GM13976 (cell line): ENCODE data around the gene AP2B1.
"Not testable (repeated sequence)": the region's sequence is repeated elsewhere in the genome, so short reads cannot be mapped to it uniquely, and the experiment has no call there.

Experiments
- DNase-seq: peaks from one replicate; pipeline ENCODE4 v3.0.0; 2012; ENCODE audit warnings: low spot score
- in situ Hi-C: fragments of 300-500 bp; cut with MboI; formaldehyde crosslinking; loops from one replicate; pipeline ENCODE4 v1.12.0; 2022; ENCODE audit warnings: low sequenced_read_pairs, mixed read lengths, inconsistent platforms; ENCODE audit not compliant: unreplicated experiment
- TF ChIP-seq, protein P1 (sequence below): IDR thresholded peaks from 2 replicates; pipeline ENCODE4 v1.5.1; 2012; ENCODE audit warnings: borderline replicate concordance, mild to moderate bottlenecking; ENCODE audit not compliant: insufficient read depth; ENCODE audit errors: extremely low read depth, missing control alignments, control extremely low read depth

Gene AP2B1

DNA sequence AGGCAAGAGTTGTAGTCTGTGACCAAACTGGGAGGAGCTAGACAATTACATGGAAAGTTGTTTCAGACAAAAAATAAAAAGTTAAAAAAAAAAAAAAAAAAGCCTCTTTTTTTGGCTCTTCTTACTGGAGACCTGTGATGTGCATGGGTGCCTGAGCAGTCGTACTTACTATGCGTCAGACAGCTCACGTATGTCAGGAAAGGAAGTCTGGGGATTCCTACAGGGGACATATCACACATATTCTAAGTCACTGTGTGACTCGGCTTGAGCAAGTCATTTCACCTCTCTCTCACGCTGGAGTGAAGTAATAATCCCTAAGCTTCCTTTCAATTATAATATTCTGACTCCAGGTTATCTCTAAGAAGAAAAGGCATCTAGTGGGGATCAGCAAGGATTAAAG is 32.5 kb upstream of the AP2B1 start:
- TF ChIP-seq, protein P1, sequence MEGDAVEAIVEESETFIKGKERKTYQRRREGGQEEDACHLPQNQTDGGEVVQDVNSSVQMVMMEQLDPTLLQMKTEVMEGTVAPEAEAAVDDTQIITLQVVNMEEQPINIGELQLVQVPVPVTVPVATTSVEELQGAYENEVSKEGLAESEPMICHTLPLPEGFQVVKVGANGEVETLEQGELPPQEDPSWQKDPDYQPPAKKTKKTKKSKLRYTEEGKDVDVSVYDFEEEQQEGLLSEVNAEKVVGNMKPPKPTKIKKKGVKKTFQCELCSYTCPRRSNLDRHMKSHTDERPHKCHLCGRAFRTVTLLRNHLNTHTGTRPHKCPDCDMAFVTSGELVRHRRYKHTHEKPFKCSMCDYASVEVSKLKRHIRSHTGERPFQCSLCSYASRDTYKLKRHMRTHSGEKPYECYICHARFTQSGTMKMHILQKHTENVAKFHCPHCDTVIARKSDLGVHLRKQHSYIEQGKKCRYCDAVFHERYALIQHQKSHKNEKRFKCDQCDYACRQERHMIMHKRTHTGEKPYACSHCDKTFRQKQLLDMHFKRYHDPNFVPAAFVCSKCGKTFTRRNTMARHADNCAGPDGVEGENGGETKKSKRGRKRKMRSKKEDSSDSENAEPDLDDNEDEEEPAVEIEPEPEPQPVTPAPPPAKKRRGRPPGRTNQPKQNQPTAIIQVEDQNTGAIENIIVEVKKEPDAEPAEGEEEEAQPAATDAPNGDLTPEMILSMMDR = no peak
- in situ Hi-C loops = no loop called here
- no peak for DNase-seq

DNA sequence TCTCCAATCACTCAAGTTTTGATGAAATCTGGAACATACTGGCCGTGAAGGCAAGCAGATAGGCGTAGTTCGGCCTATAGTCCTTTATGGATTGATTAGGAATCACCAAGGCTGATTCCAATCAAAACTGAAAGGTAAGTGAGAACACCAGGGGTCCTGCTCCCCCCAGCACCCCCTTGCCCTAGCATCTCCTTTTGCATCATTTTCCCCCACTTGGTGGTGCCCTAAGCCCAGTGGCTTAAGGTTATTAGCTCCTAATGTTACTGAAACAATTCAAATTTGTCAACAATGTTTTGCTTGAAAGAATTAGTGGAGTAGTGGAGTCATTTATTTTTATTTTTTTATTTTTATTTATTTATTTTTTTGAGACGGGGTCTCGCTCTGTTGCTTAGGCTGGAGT is 31.4 kb upstream of the AP2B1 start:
- in situ Hi-C loops = no loop called here
- TF ChIP-seq, protein P1 = no peak
- no peak for DNase-seq

DNA sequence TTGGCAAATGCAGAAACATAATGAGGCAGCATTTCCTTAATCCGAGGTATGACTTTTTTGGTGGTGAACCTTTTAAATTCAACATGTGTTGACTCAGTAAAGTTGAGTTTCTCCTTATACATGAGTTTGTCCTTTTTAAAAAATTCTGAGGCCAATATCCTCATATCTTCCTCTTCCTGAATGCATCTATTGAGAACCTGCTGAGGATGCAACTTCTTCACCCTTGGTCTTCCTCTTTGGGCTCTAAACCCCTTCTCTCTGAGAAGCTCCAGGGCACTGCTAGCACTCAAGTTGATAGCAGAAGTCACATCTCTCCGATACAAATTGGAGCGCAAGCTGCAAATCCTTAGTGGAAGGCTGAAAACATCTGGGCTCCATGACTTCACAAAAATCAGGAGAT is 29.8 kb upstream of the AP2B1 start:
- in situ Hi-C loops = no loop called here
- no peak for DNase-seq
- TF ChIP-seq, protein P1 = no peak

DNA sequence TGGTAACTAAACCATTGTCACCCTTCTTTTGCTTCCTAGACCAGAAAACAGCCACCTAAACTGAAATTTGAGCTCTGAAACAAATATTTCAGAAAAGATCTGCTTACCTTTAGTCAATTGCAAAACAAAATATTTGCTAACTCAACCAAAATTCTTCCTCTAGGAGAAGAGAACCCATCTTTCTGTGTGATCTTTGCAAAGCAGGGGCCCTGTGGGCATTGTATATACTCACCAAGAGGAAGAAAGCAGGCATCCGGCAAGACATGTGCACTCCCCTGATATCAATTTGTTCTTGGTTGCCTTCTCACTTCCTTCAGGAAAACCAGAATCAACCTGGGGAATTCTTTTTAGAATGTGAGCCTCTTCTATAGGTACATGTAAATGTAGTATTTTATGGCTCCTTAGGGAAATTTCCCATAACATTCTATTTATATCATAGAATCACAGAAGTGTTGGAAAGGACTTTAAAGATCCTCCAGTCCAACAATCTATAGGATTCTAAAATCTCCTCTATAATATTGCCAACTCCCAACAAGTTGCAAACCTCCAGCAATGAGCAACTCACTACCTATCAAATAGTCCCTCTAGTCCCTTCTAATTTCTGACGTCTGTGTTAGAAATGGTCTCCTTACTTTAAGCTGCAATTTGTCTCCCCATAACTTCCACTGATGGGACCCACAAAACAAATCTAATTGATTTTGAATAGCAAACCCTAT is 27.5 kb upstream of the AP2B1 start:
- DNase-seq = no peak
- TF ChIP-seq, protein P1 = no peak
- in situ Hi-C loops = no loop called here

DNA sequence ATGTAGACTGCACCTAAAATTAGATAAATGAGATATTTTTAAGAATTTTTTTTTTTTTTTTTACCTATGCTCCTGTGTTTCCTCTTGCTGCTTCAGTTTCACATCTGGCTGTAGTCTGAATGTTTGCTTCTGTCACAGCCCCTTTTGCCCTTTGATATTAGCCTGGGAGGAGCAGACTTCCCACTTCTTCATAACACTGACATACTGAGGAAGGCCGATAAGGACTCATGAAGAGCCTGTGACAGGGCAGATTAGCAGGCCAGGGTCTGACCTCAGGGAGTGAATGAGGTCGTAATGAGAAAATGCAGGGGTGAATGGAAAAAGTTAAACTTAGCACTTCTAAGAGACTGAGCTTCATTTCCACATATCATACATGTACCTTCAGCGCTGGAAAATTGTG is 26.4 kb upstream of the AP2B1 start, which contains the start of gene SLFN14:
TSS of gene SLFN14 (minus strand) at position 117 of the 400 bp plus-strand sequence. CDS start 2,757 bp downstream, outside the sequence.
- in situ Hi-C loops = no loop called here
- TF ChIP-seq, protein P1 = no peak
- no peak for DNase-seq

DNA sequence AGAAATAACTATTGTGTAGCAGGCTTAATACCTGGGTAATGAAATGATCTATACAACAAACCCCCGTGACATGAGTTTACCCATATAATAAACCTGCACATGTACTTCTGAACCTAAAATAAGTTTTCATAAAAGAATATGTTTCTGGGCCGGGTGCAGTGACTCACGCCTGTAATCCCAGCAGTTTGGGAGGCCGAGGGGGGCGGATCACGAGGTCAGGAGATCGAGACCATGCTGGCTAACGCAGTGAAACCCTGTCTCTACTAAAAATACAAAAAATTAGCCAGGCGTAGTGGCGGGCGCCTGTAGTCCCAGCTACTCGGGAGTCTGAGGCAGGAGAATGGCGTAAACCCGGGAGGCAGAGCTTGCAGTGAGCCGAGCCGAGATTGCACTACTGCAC is 23.9 kb upstream of the AP2B1 start:
- DNase-seq, in situ Hi-C loops: not testable (repeated sequence)

DNA sequence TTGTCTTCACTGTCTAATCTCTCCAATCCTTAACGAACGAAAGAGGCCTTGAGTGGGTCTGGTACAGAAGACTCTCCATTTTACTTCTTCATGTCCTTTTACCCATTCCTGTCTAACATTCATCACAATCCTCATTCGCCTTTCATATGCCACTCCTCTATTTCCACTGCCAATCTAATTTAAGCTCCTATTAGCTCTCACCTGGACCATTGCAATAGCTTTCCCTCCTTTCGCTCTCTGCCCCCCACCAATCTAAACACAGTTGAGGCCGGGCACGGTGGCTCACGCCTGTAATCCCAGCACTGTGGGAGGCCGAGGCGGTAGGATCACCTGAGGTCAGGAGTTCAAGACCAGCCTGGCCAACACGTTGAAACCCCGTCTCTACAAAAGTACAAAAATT is 20.2 kb upstream of the AP2B1 start:
- TF ChIP-seq, protein P1 = no peak
- in situ Hi-C loops = no loop called here

More for the DNA sequence above, 20.2 kb upstream of the AP2B1 start:
- DNase-seq = no peak
